ENCODE measurements around the gene SPATA7. TPM values are rescaled to one million over a fixed set of nuclear protein-coding genes. Genes with fewer than 3 reads are reported as not detected.

Gene SPATA7
- total RNA-seq, 2 donors from 2014 or later = 11.9 to 20.2 TPM

GRCh38 chr14:88384718-88385117, 739 bp upstream of the SPATA7 start:
- DNase-seq (ENCODE audit: low spot score) (no peak), ATAC-seq (ENCODE audit: insufficient number of reproducible peaks, low FRiP score, low read depth) (no peak)
- peaks cover 0 to 18% of the 10 kb centered on the region in 2 donors for H3K4me1 ChIP-seq (ENCODE audit: control insufficient read depth in 1 of 2, low read depth in 2 of 2)
- H3K9me3 ChIP-seq = no peaks in the 10 kb centered on the region
- H3K27ac ChIP-seq = peak overlapping the region; percentile 51 to 66
- no peaks in the 10 kb centered on the region for H3K36me3 ChIP-seq
- TF ChIP-seq, protein P1, sequence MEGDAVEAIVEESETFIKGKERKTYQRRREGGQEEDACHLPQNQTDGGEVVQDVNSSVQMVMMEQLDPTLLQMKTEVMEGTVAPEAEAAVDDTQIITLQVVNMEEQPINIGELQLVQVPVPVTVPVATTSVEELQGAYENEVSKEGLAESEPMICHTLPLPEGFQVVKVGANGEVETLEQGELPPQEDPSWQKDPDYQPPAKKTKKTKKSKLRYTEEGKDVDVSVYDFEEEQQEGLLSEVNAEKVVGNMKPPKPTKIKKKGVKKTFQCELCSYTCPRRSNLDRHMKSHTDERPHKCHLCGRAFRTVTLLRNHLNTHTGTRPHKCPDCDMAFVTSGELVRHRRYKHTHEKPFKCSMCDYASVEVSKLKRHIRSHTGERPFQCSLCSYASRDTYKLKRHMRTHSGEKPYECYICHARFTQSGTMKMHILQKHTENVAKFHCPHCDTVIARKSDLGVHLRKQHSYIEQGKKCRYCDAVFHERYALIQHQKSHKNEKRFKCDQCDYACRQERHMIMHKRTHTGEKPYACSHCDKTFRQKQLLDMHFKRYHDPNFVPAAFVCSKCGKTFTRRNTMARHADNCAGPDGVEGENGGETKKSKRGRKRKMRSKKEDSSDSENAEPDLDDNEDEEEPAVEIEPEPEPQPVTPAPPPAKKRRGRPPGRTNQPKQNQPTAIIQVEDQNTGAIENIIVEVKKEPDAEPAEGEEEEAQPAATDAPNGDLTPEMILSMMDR (IDR thresholded peaks at IDR 0.05) = no peak
- H3K27me3 ChIP-seq (replicated peaks; ENCODE audit: insufficient read depth) = no peaks in the 10 kb centered on the region
- peak overlapping the region; percentile 87 for H3K4me3 ChIP-seq

GRCh38 chr14:88386256-88386794, 868 bp downstream of the SPATA7 start:
- no peak for ATAC-seq (ENCODE audit: insufficient number of reproducible peaks, low FRiP score, low read depth)
- Histone ChIP-seq H3K4me1 (ENCODE audit: control insufficient read depth in 1 of 2, low read depth in 2 of 2) (peaks cover 0 to 18% of the 10 kb centered on the region in 2 donors), H3K27ac (peak overlapping the region in 1 of 2 donors; percentile 51), H3K9me3 (no peaks in the 10 kb centered on the region), H3K36me3 (no peaks in the 10 kb centered on the region), H3K4me3 (peak overlapping the region; percentile 87), H3K27me3 (replicated peaks; ENCODE audit: insufficient read depth) (no peaks in the 10 kb centered on the region)
- TF ChIP-seq, protein P1 (IDR thresholded peaks at IDR 0.05) = no peak
- DNase-seq (ENCODE audit: low spot score) = no peak

- DNase-seq (ENCODE audit: low spot score) (no peak), ATAC-seq (ENCODE audit: insufficient number of reproducible peaks, low FRiP score, low read depth) (no peak)
- Histone ChIP-seq H3K4me1 (ENCODE audit: control insufficient read depth in 1 of 2, low read depth in 2 of 2) (peaks cover 0 to 18% of the 10 kb centered on the region in 2 donors), H3K9me3 (no peaks in the 10 kb centered on the region), H3K27me3 (replicated peaks; ENCODE audit: insufficient read depth) (no peaks in the 10 kb centered on the region), H3K4me3 (no peak overlapping the region), H3K36me3 (no peaks in the 10 kb centered on the region), H3K27ac (no peak overlapping the region)
- TF ChIP-seq, protein P1 (IDR thresholded peaks at IDR 0.05) = no peak
Measured at GRCh38 chr14:88388741-88389282, 3.4 kb downstream of the SPATA7 start.

DNA sequence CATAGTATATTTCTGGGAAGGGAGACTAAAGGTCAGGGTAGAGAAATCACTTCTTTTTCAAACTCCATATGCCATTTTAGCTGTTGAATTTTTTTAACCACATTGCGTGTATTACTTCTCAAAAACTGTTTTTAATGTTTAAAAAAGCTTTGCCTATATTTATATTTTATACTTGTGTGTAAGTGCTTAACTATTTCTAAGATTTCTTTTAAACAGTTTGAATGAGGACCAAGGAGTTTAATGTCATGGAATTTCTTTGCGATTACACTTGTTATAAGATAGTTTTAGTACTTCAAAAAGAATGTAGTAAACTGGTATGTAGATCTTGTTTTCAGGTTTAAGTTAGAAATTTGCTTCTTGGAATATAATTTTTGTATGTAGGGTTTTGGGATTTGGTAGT, 7.2 kb downstream of the SPATA7 start:
- ATAC-seq (ENCODE audit: insufficient number of reproducible peaks, low FRiP score, low read depth) (no peak), DNase-seq (ENCODE audit: low spot score) (no peak)
- no peaks in the 10 kb centered on the region for H3K27me3 ChIP-seq (replicated peaks; ENCODE audit: insufficient read depth)
- H3K27ac ChIP-seq = no peak overlapping the region
- no peaks in the 10 kb centered on the region for H3K9me3 ChIP-seq
- H3K36me3 ChIP-seq = peaks cover 4% of the 10 kb centered on the region
- no peak overlapping the region for H3K4me3 ChIP-seq
- TF ChIP-seq, protein P1 (IDR thresholded peaks at IDR 0.05) = no peak
- H3K4me1 ChIP-seq (ENCODE audit: control insufficient read depth in 1 of 2, low read depth in 2 of 2) = no peaks in the 10 kb centered on the region

DNA sequence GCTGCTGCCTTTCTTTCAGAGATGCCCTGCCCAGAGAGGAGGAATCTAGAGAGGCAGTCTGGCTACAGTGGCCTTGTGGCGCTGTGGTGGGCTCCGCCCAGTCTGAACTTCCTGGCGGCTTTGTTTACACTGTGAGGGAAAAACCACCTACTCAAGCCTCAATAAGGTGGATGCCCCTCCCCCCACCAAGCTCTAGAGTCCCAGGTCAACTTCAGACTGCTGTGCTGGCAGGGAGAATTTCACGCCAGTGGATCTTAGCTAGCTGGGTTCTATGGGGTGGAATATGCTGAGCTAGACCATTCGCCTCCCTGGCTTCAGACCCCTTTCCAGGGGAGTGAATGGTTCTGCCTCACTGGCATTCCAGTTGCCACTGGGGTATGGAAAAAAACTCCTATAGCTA, 25.6 kb downstream of the SPATA7 start:
- Histone ChIP-seq H3K27ac (no peak overlapping the region), H3K4me1 (ENCODE audit: control insufficient read depth in 1 of 2, low read depth in 2 of 2) (no peaks in the 10 kb centered on the region), H3K9me3 (peaks cover 5% of the 10 kb centered on the region), H3K27me3 (replicated peaks; ENCODE audit: insufficient read depth) (no peaks in the 10 kb centered on the region), H3K4me3 (no peak overlapping the region), H3K36me3 (peaks cover 8% of the 10 kb centered on the region)
- TF ChIP-seq, protein P1 (IDR thresholded peaks at IDR 0.05) = no peak
- DNase-seq (ENCODE audit: low spot score) = no peak
- no peak for ATAC-seq (ENCODE audit: insufficient number of reproducible peaks, low FRiP score, low read depth)

Data from thoracic aorta (tissue), 2 donors.